SH-SY5Y (cell line): ENCODE measurements around the gene TET2.

Experiments used
- GATA2 ChIP-seq: IDR thresholded peaks from 2 replicates; pipeline ENCODE4 v1.6.1; 2011; ENCODE audit warnings: mild to moderate bottlenecking, low read depth, low read length
- GATA3 ChIP-seq: IDR thresholded peaks from 2 replicates; pipeline ENCODE4 v1.6.1; 2011; ENCODE audit warnings: low read depth, mild to moderate bottlenecking, low read length, moderate library complexity

TET2 gene

GRCh38 chr4:105215609-105216313 lies 69.1 kb downstream of the TET2 start:
- TF ChIP-seq GATA2: no peak
- TF ChIP-seq GATA3: no peak

DNA sequence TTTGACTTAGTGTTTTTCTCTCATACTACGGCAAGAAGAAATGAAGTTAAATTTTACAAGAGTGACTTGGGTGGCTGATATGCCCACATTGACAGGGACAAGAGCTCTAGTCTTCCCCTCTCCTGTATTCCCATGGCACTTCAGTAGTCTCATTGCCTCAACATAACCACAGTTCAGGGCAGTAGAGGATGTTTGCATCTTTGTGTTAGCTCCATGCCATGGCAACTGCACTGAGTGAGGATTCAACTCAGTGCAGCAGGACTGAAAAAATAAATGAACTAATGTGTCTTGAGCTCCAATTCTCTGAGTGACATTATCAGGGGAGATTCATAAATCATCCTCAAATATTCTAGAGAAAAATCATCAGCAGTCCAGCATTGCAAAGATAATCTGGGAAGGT lies 78.8 kb downstream of the TET2 start:
- no peak for TF ChIP-seq GATA2
- TF ChIP-seq GATA3: no peak

GRCh38 chr4:105227054-105227453 lies 80.4 kb downstream of the TET2 start:
- TF ChIP-seq GATA2 (no peak), GATA3 (no peak)

GRCh38 chr4:105230287-105230686 lies 83.6 kb downstream of the TET2 start:
- TF ChIP-seq GATA3: no peak

DNA sequence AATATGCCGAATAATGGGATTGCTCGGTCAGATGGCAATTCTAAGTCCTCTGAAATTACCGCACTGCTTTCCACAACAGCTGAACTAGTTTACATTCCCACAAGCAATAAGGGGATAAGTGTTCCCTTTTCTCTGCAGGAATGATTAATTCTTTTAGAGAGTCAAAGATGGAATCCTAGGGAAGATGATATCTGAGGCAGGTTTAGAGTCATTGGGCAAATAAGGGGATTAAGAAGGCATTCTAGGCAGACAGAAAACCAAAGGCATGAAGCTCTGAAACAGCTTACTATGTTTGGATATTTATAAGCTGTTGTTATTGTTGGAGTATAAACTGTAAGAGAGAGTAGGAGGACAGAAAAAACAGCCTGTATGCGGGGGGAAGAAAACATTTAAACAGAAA lies 85.7 kb downstream of the TET2 start:
- TF ChIP-seq GATA2 (no peak), GATA3 (no peak)

GRCh38 chr4:105234582-105234981 lies 87.9 kb downstream of the TET2 start:
- TF ChIP-seq GATA2 (peak; percentile 87), GATA3 (peak; percentile 52)

GRCh38 chr4:105236202-105236915 lies 89.7 kb downstream of the TET2 start:
- TF ChIP-seq GATA3: no peak
- no peak for TF ChIP-seq GATA2

- TF ChIP-seq GATA3: no peak
These were observed 90.2 kb downstream of the TET2 start for GRCh38 chr4:105236916-105237311.

DNA sequence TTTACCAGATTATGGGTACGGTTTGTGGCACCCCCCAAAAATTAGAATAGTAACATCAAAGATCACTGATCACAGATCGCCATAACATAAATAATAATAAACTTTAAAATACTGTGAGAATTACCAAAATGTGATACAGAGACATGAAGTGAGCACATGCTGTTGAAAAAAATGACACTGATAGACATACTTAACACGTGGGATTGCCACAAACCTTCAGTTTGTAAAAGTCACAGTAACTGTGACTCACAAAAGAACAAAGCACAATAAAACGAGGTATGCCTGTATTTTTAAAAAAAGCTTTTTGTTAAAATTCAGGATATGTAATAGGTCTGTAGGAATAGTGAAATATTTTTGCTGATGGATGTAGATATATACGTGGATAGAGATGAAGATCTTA lies 93.4 kb downstream of the TET2 start:
- TF ChIP-seq GATA2 (no peak), GATA3 (no peak)

- TF ChIP-seq GATA2 (no peak), GATA3 (no peak)
These were observed 94.8 kb downstream of the TET2 start for GRCh38 chr4:105241451-105241850.

GRCh38 chr4:105243446-105243845 lies 96.8 kb downstream of the TET2 start:
- TF ChIP-seq GATA3: no peak
- TF ChIP-seq GATA2: no peak

DNA sequence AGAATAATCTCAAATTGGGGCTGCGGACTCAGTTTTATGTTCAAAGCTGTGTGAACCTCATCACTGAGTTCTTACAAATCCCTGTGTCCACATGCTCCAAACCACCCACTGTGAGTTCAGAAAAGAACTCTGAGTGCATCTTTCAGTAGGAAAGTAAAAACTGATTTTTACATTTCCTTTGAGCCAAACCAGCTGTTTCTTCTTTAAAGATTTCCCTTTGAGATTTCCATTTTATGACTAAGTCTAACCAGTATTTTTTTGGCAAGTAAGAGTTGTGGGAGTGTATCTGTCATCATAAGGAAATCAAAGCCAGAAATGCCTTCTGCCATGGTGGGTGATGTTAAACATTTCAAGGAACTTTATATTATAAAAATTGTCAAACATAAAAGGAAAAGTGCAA lies 100.0 kb downstream of the TET2 start:
- no peak for TF ChIP-seq GATA3
- no peak for TF ChIP-seq GATA2

GRCh38 chr4:105248613-105249012 lies 101.9 kb downstream of the TET2 start:
- TF ChIP-seq GATA3 (no peak), GATA2 (no peak)

DNA sequence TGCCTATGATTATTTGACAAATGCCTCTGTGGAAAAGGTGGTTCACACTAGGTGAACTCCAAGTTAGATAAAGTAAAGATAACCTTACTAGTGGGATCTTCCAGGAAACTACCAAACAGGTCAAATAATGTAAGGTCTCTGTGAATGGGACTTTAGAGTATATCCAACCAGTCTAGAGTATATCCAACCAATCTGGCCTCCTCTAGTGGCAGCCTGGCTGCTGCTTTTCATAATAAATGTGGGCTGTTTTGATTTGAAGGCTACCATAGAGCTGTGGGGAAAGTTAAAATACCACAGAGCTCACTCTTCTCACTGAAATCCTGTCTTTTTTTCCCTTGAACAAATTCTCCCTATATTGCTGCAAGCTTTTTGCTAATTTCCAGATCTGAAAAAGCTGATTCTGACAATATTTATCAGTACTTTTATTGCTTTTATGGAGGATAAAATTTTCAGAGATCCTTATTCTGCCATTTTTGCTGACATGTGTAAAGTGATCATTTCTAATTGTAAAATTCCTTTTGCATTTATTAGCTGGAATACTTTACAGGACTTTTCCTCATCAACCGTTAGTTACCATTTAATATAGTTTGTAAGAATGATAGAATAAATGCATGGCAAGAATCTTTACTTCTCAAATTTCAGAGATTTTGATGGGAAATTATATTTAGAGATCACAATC lies 111.3 kb downstream of the TET2 start:
- TF ChIP-seq GATA3 (no peak), GATA2 (no peak)

DNA sequence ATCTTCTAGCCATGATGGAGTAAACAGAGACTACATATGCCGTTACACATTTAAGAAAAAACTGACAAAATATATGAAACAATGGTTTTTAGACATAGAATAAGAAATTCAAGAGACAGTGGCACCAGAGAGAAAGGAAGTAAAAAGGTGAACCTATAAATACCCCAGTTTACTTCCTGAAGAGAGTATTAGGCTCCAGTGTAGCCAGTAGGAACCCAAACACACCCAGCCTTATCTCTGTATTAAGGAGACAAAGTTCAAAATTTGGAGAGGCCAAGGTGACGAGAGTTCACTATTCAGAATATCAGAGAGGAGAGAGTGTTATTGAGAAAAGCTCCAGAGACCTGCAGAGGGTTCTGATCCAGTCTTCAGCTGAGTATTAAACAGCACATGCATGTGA lies 119.0 kb downstream of the TET2 start:
- TF ChIP-seq GATA3: no peak
- TF ChIP-seq GATA2: no peak

DNA sequence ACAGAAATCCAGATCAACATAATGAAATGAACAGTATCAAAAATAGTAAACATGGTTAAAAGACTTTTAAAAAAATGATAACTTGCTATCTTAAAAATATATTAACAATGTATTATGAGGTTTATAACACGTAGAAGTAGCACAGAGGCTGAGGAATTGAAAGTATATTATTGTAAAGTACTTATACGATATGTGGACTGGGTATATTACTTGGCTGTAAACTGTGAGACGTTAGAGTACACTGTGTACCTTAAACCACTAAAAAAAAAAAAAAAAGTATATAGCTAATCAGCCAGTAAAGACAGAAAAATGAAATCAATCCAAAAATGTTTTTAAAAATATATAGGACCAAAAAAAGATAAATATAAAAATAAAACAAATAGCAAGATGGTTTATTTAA lies 120.6 kb downstream of the TET2 start:
- TF ChIP-seq GATA3 (no peak), GATA2 (no peak)
